Lung (tissue), 12 donors: ENCODE measurements around the gene RHEB. TPM values are rescaled to one million over a fixed set of nuclear protein-coding genes. Genes with fewer than 3 reads are reported as not detected.

Experiments used
- ATAC-seq: fragments of 200-7000 bp; cut with Tn5 transposase; one replicate; pipeline ENCODE4 v1.9.1; 2020; ENCODE audit warnings: moderate number of reproducible peaks; ENCODE audit not compliant: insufficient read depth, low FRiP score
- DNase-seq, 3 donors: peaks; one replicate each; pipeline ENCODE4 v3.0.0-alpha.2; 2013 to 2017
- H3K27ac ChIP-seq, 2 donors: one replicate each; pipeline ENCODE4 v1.5.1; 2013; ENCODE audit warnings: mild to moderate bottlenecking in 2 of 2, moderate library complexity in 2 of 2, control low read depth in 1 of 2, inconsistent platforms in 1 of 2, low read depth in 1 of 2, low read length in 1 of 2
- H3K27me3 ChIP-seq, 3 donors: one replicate each; pipeline ENCODE4 v1.5.1; 2013; ENCODE audit warnings: low read length in 2 of 3; ENCODE audit not compliant: control insufficient read depth in 3 of 3, insufficient read depth in 3 of 3
- H3K36me3 ChIP-seq, 4 donors: one replicate each; pipeline ENCODE4 v1.5.1; 2013; ENCODE audit warnings: low read length in 4 of 4, mild to moderate bottlenecking in 1 of 4, moderate library complexity in 1 of 4; ENCODE audit not compliant: control insufficient read depth in 4 of 4, insufficient read depth in 4 of 4
- H3K4me1 ChIP-seq, 5 donors: one replicate each; pipeline ENCODE4 v1.5.1; 2013; ENCODE audit warnings: low read length in 5 of 5, mild to moderate bottlenecking in 2 of 5, moderate library complexity in 1 of 5; ENCODE audit not compliant: control insufficient read depth in 5 of 5, insufficient read depth in 5 of 5
- H3K4me3 ChIP-seq: one replicate; pipeline ENCODE4 v1.5.1; 2013; ENCODE audit warnings: mild to moderate bottlenecking, control low read depth, moderate library complexity
- H3K9ac ChIP-seq, 2 donors: one replicate each; pipeline ENCODE4 v1.5.1; 2013; ENCODE audit warnings: low read length in 2 of 2, control low read depth in 1 of 2; ENCODE audit not compliant: insufficient read depth in 1 of 2
- H3K9me3 ChIP-seq, 4 donors: one replicate each; pipeline ENCODE4 v1.5.1; 2013; ENCODE audit warnings: low read length in 3 of 4, mild to moderate bottlenecking in 1 of 4, moderate library complexity in 1 of 4; ENCODE audit not compliant: control insufficient read depth in 4 of 4, insufficient read depth in 3 of 4
- WGBS, 2 donors: extraction: QIAGEN DNeasy Blood & Tissue Kit; methylation state at CpG; one replicate each; pipeline ENCODE4 v1.1.7; 2013; 5-methylcytosine and 5-hydroxymethylcytosine counted together
- polyA plus RNA-seq, 2 donors: library from polyadenylated mRNA; stranded (reverse); fragments of 200-250 nt; gene quantifications; one replicate each; pipeline ENCODE4 v1.2.1, GENCODE V29; 2013
- total RNA-seq, 2 donors: library from RNA; depleted of rRNA in 1 of 2; stranded (reverse); fragments of >200 nt in 1 of 2; gene quantifications; one replicate each; pipeline ENCODE4 v1.2.1, GENCODE V29; 2014 to 2021
- TF ChIP-seq, protein P1 (sequence below): IDR thresholded peaks from 2 replicates; pipeline ENCODE4 v1.5.1; 2012; ENCODE audit warnings: mild to moderate bottlenecking; ENCODE audit errors: control extremely low read depth, extremely low read depth
- donor health status: control.
- donor health status: control.
- donor health status: Bipolar disorder and iron deficiency.
- donor health status: healthy.
- donor health status: DM: yes; HTN: yes; CAD: no.

RHEB gene
- total and polyA plus RNA-seq, 4 donors, result 65.6 to 117 (median 83.8) TPM

DNA sequence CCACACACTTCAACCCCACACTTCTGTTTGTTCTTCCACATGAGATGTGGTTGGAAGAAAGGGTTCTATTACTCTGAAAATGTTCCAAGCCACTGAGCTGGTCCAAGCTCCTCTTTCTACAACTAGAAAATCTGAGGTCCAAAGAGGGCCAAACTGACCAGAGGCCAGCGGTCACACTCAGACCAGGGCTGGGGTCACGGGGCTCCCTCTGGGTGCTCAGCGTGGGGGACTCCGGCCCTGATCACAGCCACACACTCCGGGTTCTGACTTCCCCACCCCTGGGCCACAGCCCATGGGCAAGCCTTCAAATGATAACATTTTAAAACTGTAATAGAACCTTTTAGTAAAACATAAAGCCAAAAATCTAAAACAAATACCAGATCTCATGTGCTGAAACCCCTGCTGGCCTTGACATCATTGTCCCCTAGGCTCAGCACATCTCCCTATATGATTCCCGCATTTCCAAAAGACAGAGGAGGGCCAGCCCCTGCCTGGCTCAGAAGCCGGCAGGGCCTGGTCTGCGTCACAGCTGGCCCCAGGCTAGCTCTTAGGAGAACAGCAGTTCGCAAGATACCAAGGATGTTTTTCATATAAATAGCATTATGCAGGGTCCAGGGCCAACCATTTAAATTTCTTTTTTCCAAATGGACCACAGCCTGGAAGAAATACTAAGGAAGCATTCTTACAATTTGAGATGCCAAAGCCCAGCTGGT lies 83.1 kb downstream of the RHEB start:
- H3K4me1 ChIP-seq, result peaks cover 0 to 8% (median 7%) of the 10 kb centered on the region in 5 donors
- no peak for ATAC-seq
- DNase-seq, result peak in 1 of 3 donors; percentile 20

DNA sequence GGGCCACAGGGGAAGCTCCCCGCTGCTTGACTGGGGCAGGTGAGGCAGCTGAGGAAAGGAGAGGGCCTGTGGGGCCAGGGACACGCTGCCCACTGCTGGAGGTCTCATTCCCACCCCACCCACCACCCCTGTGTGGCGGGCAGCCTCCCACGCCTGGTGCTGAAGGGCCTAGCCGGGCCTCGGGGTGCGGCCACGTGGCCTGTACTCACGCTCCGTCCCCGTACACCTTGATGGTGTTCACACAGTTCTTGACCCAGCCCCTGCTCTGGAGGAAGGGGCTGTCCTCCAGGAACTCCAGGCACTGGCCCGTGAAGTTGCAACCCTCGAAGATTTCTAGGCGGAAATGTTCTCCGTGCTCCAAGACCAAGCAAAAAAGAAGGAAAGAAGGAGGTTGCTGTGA lies 83.7 kb downstream of the RHEB start:
- no peaks in the 10 kb centered on the region for H3K9me3 ChIP-seq
- no peak for DNase-seq
- no peak for ATAC-seq
- H3K36me3 ChIP-seq, result no peaks in the 10 kb centered on the region
- 92 to 98% methylated on average over 15 of the region's 15 CpGs for WGBS, 2 donors
- H3K27me3 ChIP-seq, result peaks cover 0 to 7% (median 0%) of the 10 kb centered on the region in 3 donors
- TF ChIP-seq, protein P1, sequence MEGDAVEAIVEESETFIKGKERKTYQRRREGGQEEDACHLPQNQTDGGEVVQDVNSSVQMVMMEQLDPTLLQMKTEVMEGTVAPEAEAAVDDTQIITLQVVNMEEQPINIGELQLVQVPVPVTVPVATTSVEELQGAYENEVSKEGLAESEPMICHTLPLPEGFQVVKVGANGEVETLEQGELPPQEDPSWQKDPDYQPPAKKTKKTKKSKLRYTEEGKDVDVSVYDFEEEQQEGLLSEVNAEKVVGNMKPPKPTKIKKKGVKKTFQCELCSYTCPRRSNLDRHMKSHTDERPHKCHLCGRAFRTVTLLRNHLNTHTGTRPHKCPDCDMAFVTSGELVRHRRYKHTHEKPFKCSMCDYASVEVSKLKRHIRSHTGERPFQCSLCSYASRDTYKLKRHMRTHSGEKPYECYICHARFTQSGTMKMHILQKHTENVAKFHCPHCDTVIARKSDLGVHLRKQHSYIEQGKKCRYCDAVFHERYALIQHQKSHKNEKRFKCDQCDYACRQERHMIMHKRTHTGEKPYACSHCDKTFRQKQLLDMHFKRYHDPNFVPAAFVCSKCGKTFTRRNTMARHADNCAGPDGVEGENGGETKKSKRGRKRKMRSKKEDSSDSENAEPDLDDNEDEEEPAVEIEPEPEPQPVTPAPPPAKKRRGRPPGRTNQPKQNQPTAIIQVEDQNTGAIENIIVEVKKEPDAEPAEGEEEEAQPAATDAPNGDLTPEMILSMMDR, result no peak
- H3K4me3 ChIP-seq, result no peak overlapping the region
- H3K9ac ChIP-seq, result no peak overlapping the region
- no peak overlapping the region for H3K27ac ChIP-seq
- peaks cover 0 to 8% (median 7%) of the 10 kb centered on the region in 5 donors for H3K4me1 ChIP-seq

More for the DNA sequence above, 83.1 kb downstream of the RHEB start:
- Histone ChIP-seq H3K27ac (peak overlapping the region in 1 of 2 donors; percentile 23), H3K9me3 (no peaks in the 10 kb centered on the region), H3K36me3 (no peaks in the 10 kb centered on the region), H3K27me3 (peaks cover 0 to 7% (median 0%) of the 10 kb centered on the region in 3 donors), H3K4me3 (no peak overlapping the region), H3K9ac (no peak overlapping the region)
- WGBS, 2 donors, result 84 to 89% methylated on average over 9 of the region's 9 CpGs
- TF ChIP-seq, protein P1, result no peak

GRCh38 chr7:151435103-151435916 lies 84.4 kb downstream of the RHEB start:
- no peak for ATAC-seq
- H3K27ac ChIP-seq, result no peak overlapping the region
- no peak for DNase-seq
- H3K4me3 ChIP-seq, result no peak overlapping the region
- no peak overlapping the region for H3K9ac ChIP-seq
- H3K27me3 ChIP-seq, result peaks cover 0 to 7% (median 0%) of the 10 kb centered on the region in 3 donors
- no peaks in the 10 kb centered on the region for H3K9me3 ChIP-seq
- H3K4me1 ChIP-seq, result peaks cover 0 to 8% (median 4%) of the 10 kb centered on the region in 5 donors
- TF ChIP-seq, protein P1, result no peak
- 92 to 93% methylated on average over 20 of the region's 20 CpGs for WGBS, 2 donors
- no peaks in the 10 kb centered on the region for H3K36me3 ChIP-seq
